Activated CD8-positive, alpha-beta memory T cell treated with anti-CD3 and anti-CD28 coated beads, Interleukin-2, amount 10 ng/mL, durations not matched to agents 7 days and 5 days (primary cell): ENCODE measurements around the gene SLC15A1. TPM values are rescaled to one million over a fixed set of nuclear protein-coding genes. Genes with fewer than 3 reads are reported as not detected.

Source experiments
- ATAC-seq: fragments of 150-1000 bp; cut with Tn5 transposase; one replicate; pipeline ENCODE4 v1.10.0; 2021; ENCODE audit warnings: moderate library complexity
- CTCF ChIA-PET: fragments of 350-600 bp; sonication (Branson Sonifier 250); formaldehyde crosslinking; loops from one replicate; lab custom pipeline; 2021; ENCODE audit warnings: antibody characterized with exemption; lab: Charles Lee
- DNase-seq: peaks from one replicate; pipeline ENCODE4 v3.0.0-alpha.2; 2020
- H3K27ac Mint-ChIP-seq: one replicate; pipeline ENCODE4 v1.8.0; 2021; ENCODE audit warnings: mild to moderate bottlenecking, mixed read lengths
- H3K27me3 Mint-ChIP-seq: one replicate; pipeline ENCODE4 v1.8.0; 2021; ENCODE audit warnings: mixed read lengths
- H3K36me3 Mint-ChIP-seq: one replicate; pipeline ENCODE4 v1.8.0; 2021; ENCODE audit warnings: mild to moderate bottlenecking, mixed read lengths
- H3K4me1 Mint-ChIP-seq: one replicate; pipeline ENCODE4 v1.8.0; 2021; ENCODE audit warnings: mixed read lengths
- H3K4me3 Mint-ChIP-seq: one replicate; pipeline ENCODE4 v1.8.0; 2021; ENCODE audit warnings: mild to moderate bottlenecking, moderate library complexity, mixed read lengths
- H3K9me3 Mint-ChIP-seq: one replicate; pipeline ENCODE4 v1.8.0; 2022; ENCODE audit warnings: low read depth, mixed read lengths
- total RNA-seq, 2 experiments: library from RNA; stranded (reverse); gene quantifications; one replicate each; pipeline ENCODE4 v1.2.3, GENCODE V29; 2021

SLC15A1 gene
- total RNA-seq, 2 experiments from 2014 or later = not detected

DNA sequence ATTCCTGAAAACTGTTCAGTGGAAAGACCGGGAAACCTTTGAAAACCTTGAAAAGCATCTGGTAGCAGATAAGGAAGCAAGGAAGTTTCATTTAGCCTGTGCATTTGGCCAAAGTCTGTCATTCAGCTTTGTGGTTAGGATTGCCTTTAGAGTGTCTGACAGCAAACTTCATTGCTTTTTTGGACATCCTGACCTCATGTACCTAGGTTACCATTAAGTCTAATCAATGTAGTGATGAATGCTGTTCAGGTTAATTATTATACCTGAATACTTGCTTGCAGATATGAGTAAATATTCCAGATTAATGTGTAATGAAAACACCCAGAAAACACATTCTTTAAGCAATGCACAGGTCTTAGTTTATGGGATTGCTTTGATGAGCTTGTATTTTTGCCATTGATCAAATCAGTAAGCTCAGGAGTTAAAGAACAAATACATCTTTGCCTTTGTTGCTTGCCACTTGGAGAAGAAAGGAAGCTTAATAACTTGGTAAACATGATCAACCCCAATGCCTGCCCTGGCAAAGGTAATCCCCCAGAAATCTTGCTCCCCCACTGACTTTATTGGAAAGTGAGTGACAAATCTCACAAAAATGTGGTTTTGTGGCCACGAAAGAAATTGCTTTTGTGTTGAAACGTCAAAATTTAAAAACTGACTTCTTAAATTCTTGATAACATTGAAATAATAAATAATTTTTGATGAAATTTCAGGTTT is 87.4 kb downstream of the SLC15A1 start:
- H3K36me3 Mint-ChIP-seq = no peaks in the 10 kb centered on the region
- peaks cover 25% of the 10 kb centered on the region for H3K27me3 Mint-ChIP-seq
- no peaks in the 10 kb centered on the region for H3K9me3 Mint-ChIP-seq
- peaks cover 11% of the 10 kb centered on the region for H3K4me1 Mint-ChIP-seq
- ATAC-seq (no peak), DNase-seq (no peak)
- CTCF ChIA-PET = interaction anchor here (1.3 to 1.9 kb wide), 4 partner anchors 9 to 220 kb away, joined by 3 to 11 read pairs (median 5); no protein-coding TSS in a partner anchor
- no peak overlapping the region for H3K27ac Mint-ChIP-seq
- no peak overlapping the region for H3K4me3 Mint-ChIP-seq

DNA sequence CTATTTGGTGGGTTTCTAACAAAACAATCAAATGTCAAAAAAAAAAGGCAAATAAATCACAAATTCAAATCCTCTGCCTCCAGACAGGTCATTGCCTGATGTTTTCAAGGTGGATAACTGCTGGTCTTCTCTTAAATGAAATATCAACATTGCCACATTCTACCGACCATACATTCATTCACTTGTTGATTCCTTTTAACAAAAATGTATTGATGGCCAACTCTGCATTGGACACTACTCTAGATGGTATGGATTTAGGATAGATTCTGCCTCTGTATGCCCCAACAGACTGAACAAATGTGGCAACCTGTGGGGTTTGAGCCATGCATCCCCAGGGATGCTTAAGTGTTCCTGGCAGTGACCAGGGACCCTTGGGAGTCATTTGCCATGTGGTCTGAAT is 88.0 kb downstream of the SLC15A1 start:
- H3K27ac Mint-ChIP-seq = no peak overlapping the region
- H3K27me3 Mint-ChIP-seq = peaks cover 25% of the 10 kb centered on the region
- H3K9me3 Mint-ChIP-seq = no peaks in the 10 kb centered on the region
- H3K4me1 Mint-ChIP-seq = peaks cover 11% of the 10 kb centered on the region
- DNase-seq (no peak), ATAC-seq (no peak)
- H3K4me3 Mint-ChIP-seq = no peak overlapping the region
- H3K36me3 Mint-ChIP-seq = no peaks in the 10 kb centered on the region
- CTCF ChIA-PET = interaction anchor here (1.3 to 1.9 kb wide), 4 partner anchors 8 to 219 kb away, joined by 3 to 11 read pairs (median 5); no protein-coding TSS in a partner anchor

DNA sequence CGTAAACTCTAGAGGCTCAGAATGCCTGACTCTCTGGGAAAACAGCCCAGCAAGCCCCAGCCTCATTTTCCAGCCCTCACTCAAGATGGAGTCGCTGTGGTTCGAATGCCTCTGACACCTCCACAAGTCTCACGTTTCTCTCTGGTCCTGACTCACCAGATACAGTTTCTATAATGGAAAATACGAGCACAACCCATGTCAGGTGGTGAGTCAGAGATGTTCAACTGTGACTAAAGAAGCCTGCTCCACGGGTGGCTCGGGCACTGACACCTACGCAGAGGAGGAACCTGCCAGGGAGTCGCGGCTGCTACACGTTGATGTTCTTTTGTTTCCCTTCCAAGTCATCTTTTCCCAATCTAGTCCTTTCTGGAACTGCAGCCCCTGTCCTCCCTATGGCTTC is 88.4 kb downstream of the SLC15A1 start:
- CTCF ChIA-PET = interaction anchor here (1.3 kb wide), 1 partner anchor 10 kb away, joined by 3 read pairs; no protein-coding TSS in a partner anchor
- ATAC-seq (peak; percentile 78), DNase-seq (peak; percentile 46)
- Mint-ChIP-seq H3K4me1 (peaks cover 11% of the 10 kb centered on the region), H3K27me3 (peaks cover 20% of the 10 kb centered on the region), H3K4me3 (no peak overlapping the region), H3K9me3 (no peaks in the 10 kb centered on the region), H3K36me3 (no peaks in the 10 kb centered on the region), H3K27ac (no peak overlapping the region)

DNA sequence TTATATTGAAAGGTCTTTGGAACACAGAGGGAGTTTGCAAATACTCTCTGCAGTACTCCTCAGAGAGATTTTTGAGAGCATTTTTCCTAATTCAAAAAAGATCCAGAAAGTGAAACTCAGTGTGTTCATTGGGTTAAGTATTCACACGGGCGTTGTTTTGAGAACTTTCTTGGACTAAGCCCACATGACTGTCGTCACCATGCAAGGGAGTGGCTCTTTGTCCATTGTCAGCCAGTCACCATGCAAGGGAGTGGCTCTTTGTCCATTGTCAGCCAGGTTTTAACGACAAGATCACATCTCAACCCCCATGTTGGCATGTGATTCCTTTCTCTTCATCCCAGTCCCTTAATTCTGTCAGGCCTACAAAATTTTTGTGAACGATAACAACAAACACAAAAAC is 94.3 kb downstream of the SLC15A1 start:
- no peak overlapping the region for H3K4me3 Mint-ChIP-seq

DNA sequence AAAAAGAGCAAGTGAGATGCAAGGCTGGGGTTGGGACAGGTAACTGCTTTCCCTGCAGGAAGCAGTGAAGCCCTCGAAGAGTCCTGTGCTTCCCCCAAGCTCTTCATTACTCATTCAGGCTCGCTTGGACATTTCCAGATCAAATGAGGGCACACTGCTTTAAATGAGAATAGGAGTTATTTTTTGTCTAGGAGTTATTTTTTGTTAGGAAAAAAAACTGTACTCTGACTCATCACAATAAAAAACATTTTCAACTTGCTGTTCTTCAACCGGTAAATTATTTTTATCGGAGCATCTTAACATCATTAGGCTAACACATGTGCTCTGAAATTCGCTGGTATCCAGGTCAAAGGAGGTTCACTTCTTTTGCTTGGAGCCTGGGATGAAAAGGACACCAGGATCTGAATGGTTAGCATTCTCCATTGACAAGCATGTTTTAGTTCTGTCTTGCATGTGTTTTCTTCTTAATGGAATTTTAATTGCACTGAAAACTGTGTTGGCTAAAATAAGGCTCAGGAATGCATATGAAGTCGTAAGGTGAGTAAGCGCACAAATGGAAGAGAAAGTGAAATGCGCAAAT is 94.9 kb downstream of the SLC15A1 start:
- Mint-ChIP-seq H3K36me3 (no peaks in the 10 kb centered on the region), H3K27me3 (no peaks in the 10 kb centered on the region), H3K9me3 (no peaks in the 10 kb centered on the region), H3K4me1 (peaks cover 2% of the 10 kb centered on the region), H3K27ac (no peak overlapping the region), H3K4me3 (no peak overlapping the region)
- DNase-seq = no peak
- no peak for ATAC-seq
- CTCF ChIA-PET = interaction anchor here (10.3 kb wide), 1 partner anchor 212 kb away, joined by 124 read pairs; no protein-coding TSS in a partner anchor

More for the DNA sequence above, 94.3 kb downstream of the SLC15A1 start:
- Mint-ChIP-seq H3K27ac (no peak overlapping the region), H3K9me3 (no peaks in the 10 kb centered on the region), H3K4me1 (peaks cover 2% of the 10 kb centered on the region), H3K27me3 (no peaks in the 10 kb centered on the region), H3K36me3 (no peaks in the 10 kb centered on the region)
- DNase-seq (no peak), ATAC-seq (no peak)
- CTCF ChIA-PET = interaction anchor here (1.5 kb wide), 1 partner anchor 15 kb away, joined by 3 read pairs; no protein-coding TSS in a partner anchor

DNA sequence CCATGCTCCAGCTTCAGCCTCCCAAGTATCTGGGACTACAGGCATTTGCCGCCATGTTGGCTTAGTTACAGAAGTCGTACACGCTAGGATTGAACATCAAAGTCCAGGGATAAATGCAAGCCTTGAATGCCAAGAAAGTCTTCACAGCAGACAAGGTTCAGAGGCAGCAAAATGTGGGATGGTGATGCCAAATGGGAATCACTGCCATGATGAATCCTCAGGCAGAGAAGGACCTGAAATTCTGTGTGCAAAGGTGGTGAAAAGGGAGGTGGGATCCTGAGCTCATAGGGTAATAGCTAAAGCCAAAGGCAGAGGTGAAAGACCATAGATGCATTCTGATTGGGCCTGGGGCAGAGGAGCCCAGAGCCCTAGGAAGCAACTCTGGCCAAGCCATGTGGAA is 96.2 kb downstream of the SLC15A1 start:
- Mint-ChIP-seq H3K36me3 (no peaks in the 10 kb centered on the region), H3K9me3 (no peaks in the 10 kb centered on the region), H3K4me3 (no peak overlapping the region), H3K27ac (no peak overlapping the region), H3K4me1 (peaks cover 2% of the 10 kb centered on the region), H3K27me3 (no peaks in the 10 kb centered on the region)
- ATAC-seq (no peak), DNase-seq (no peak)
- CTCF ChIA-PET = interaction anchor here (1.4 to 10.3 kb wide), 3 partner anchors 9 to 210 kb away, joined by 3 to 124 read pairs (median 3); no protein-coding TSS in a partner anchor

DNA sequence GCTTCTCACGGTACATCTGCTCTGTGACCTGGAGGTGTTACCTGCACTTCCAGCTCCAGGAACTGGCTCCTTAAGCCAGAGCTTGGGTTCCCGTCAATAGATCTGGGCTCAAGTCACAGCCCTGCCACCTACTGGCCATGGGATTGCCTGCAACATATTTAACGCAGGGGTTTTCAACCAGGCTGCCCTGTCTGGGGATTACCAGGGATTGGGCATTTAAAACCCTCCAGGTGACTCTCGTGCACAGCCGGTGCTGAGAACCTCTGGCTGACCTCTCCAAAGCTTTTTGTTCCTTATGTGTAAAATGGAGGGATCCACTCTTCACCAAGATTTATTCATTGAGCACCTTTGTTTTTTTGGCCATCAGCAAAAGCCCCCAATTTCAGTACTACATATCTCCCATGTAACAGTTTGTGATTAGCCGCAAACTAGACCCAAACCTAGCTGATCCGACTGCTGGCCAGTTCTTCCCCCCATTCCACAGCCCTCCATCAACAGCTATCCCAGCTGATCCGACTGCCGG is 98.9 kb downstream of the SLC15A1 start:
- ATAC-seq (peak; percentile 94), DNase-seq (peak; percentile 79)
- peaks cover 2% of the 10 kb centered on the region for H3K4me1 Mint-ChIP-seq
- no peaks in the 10 kb centered on the region for H3K27me3 Mint-ChIP-seq
- no peak overlapping the region for H3K4me3 Mint-ChIP-seq
- CTCF ChIA-PET = interaction anchor here (0.6 to 10.3 kb wide), 36 partner anchors 9 to 320 kb away, joined by 3 to 124 read pairs (median 4); partner anchors contain the start of gene STK24
- H3K9me3 Mint-ChIP-seq = no peaks in the 10 kb centered on the region
- H3K36me3 Mint-ChIP-seq = no peaks in the 10 kb centered on the region
- no peak overlapping the region for H3K27ac Mint-ChIP-seq

DNA sequence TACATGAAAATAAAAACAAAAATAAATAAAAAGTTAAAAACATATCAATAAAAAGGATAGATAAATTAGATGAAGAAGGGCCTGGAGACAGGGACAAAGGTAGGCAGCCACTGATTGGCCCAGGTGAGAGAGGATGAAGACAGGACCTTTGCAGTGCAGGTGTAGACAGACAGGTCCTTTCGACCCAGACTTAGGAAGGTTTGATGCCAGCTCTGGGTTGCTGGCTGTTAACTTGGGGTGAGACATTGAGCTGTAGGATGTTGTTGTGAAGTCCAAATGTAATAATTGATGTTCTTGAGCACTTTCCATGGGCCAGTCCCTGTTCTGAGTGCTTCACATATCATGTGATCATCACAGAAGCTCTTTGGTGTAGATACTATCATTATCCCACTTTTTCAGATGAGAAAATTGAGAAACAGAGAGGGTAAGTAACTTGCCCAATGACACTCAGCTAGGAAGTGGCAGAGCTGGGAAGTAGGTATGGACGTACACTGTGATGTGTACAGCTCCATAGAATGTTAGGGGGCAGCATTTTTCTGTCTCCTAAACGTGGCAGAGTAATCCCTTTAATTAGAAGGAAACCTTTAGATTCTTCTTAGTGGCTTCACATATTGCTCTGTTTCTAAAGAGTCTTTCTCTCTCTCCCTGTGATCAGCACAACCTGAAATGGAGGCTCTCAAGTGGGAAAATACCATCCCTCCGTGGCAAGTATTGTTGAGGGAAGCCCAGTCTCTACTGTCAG is 99.6 kb downstream of the SLC15A1 start:
- Mint-ChIP-seq H3K9me3 (no peaks in the 10 kb centered on the region), H3K36me3 (no peaks in the 10 kb centered on the region), H3K27ac (no peak overlapping the region), H3K27me3 (peaks cover 4% of the 10 kb centered on the region), H3K4me1 (peaks cover 2% of the 10 kb centered on the region), H3K4me3 (no peak overlapping the region)
- no peak for ATAC-seq
- no peak for DNase-seq
- CTCF ChIA-PET = interaction anchor here (0.6 to 10.3 kb wide), 35 partner anchors 9 to 320 kb away, joined by 3 to 124 read pairs (median 4); partner anchors contain the start of gene STK24

DNA sequence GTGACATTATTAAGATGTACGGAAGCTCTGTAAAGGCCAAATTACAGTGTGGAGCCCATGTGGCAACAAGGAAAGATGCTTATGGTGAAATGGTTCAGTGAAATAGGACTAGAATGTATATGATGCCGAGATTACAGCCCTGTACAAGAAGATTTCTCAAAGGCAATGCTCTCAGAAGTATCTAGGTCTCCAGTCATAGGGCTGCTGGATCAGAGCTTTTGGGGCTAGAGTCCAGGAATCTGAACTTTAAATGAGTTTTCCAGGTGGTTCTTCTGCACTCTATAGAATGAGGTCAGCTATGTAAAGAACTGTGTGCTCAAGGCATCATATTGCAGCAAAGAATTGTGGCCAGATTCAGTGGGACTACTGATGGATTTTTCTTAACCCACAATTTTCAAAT is 100.2 kb downstream of the SLC15A1 start:
- H3K4me3 Mint-ChIP-seq = no peak overlapping the region
- DNase-seq (no peak), ATAC-seq (no peak)
- H3K9me3 Mint-ChIP-seq = no peaks in the 10 kb centered on the region
- H3K36me3 Mint-ChIP-seq = no peaks in the 10 kb centered on the region
- H3K27me3 Mint-ChIP-seq = peaks cover 4% of the 10 kb centered on the region
- peaks cover 2% of the 10 kb centered on the region for H3K4me1 Mint-ChIP-seq
- CTCF ChIA-PET = interaction anchor here (1.1 to 10.3 kb wide), 14 partner anchors 10 to 206 kb away, joined by 3 to 124 read pairs (median 7); no protein-coding TSS in a partner anchor
- H3K27ac Mint-ChIP-seq = no peak overlapping the region

DNA sequence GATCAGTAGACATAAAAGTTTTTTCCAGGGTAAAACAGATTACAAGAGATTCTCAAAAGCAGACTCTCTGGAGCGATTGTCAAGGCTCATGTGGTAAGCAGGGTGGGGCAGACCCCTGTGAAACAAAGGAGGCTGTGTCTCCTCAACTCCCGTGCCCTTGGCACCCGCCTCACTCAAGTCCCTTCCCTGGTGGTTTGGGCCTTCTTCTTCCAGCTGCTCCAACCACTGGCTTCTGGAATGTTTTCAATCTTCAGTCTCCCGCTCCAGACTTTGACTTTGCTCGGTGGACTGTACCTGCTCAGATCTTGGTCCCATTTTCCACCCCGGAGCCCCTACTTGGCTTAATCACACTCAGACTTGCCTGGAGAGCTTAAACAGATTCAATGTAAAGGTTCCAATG is 100.7 kb downstream of the SLC15A1 start:
- H3K27me3 Mint-ChIP-seq = peaks cover 4% of the 10 kb centered on the region
- H3K9me3 Mint-ChIP-seq = no peaks in the 10 kb centered on the region
- no peak for ATAC-seq
- no peak for DNase-seq
- no peaks in the 10 kb centered on the region for H3K36me3 Mint-ChIP-seq
- H3K4me3 Mint-ChIP-seq = no peak overlapping the region
- H3K4me1 Mint-ChIP-seq = peaks cover 2% of the 10 kb centered on the region
- CTCF ChIA-PET = interaction anchor here (1.9 to 10.3 kb wide), 6 partner anchors 13 to 206 kb away, joined by 5 to 124 read pairs (median 10); no protein-coding TSS in a partner anchor
- H3K27ac Mint-ChIP-seq = no peak overlapping the region

DNA sequence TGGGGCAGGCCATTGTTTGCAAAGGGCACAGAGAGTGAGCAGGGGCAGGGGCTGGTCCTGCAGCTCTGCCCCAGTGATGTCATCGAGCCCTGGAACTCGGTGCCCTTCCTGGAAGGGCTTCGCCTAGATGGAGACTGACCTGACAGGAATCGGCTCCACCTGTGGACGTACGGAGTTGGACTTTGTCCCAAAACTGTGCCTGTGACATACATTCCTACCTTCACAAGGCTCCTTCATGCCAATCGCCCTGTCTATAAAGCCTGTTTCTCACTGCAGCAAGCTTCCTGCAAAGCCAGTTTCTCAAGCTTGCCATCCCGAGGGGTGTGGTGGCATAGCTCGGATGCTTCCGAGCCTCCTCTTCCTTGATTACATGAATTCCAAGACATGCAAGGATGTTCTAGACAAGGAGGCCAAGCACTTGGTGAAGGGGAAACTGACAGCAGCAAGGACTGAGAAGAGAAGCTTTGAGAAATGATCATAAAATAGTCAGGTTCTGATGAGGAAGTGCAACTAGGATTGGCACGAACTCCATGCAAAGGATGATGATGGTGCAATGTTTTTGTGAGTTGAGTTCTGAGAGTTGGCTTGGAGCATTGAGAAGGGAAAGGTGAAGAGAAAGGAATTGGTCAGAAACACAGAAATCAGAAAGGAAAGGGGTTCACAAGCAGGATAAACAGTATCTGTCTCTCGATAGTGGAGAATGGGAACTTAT is 101.9 kb downstream of the SLC15A1 start:
- Mint-ChIP-seq H3K4me3 (no peak overlapping the region), H3K9me3 (no peaks in the 10 kb centered on the region), H3K36me3 (no peaks in the 10 kb centered on the region), H3K27ac (no peak overlapping the region), H3K4me1 (peaks cover 2% of the 10 kb centered on the region), H3K27me3 (peaks cover 12% of the 10 kb centered on the region)
- CTCF ChIA-PET = interaction anchor here (1.3 to 10.3 kb wide), 2 partner anchors 23 to 205 kb away, joined by 4 to 124 read pairs; no protein-coding TSS in a partner anchor
- ATAC-seq (no peak), DNase-seq (no peak)

DNA sequence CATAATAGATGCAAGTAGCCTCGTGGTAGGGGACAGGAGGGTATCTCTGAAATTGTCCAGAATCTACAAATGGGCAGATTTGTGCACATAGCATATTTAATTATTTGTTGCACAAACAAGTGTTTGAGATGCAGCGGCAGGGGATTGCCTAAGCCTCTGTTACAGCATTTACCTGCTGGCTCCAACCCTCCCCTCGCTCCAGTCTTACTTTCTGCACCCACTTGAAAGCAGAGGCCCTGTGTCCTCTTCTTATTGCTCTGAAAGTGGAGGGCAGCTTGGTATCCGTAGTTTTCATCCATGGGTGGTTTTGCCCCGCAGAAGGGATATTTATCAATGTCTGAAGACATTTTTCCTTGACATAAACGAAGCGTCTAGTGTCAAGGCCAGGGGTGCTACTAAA is 102.6 kb downstream of the SLC15A1 start:
- ATAC-seq = no peak
- H3K27me3 Mint-ChIP-seq = peaks cover 16% of the 10 kb centered on the region
- CTCF ChIA-PET = interaction anchor here (1.3 to 10.3 kb wide), 2 partner anchors 23 to 204 kb away, joined by 4 to 124 read pairs; no protein-coding TSS in a partner anchor
- no peak overlapping the region for H3K27ac Mint-ChIP-seq
- no peak for DNase-seq
- peaks cover 2% of the 10 kb centered on the region for H3K4me1 Mint-ChIP-seq
- no peak overlapping the region for H3K4me3 Mint-ChIP-seq
- H3K36me3 Mint-ChIP-seq = no peaks in the 10 kb centered on the region
- no peaks in the 10 kb centered on the region for H3K9me3 Mint-ChIP-seq
